K562 (cell line): ENCODE measurements around the gene PRSS38. TPM values are rescaled to one million over a fixed set of nuclear protein-coding genes. Genes with fewer than 3 reads are reported as not detected.
A peak's percentile ranks its signal among the peaks of the same experiment; 100 is the strongest.

Experiments used
- ATAC-seq: fragments of 200-7000 bp; cut with Tn5 transposase; 3 replicates; pipeline ENCODE4 v1.9.1; 2020; ENCODE audit warnings: moderate library complexity
- BruUV-seq: library from RNA; stranded (reverse); fragments of 400-500 nt; replicated peaks from 2 replicates; lab custom pipeline; 2021; lab: Mats Ljungman, UMichigan
- CTCF ChIA-PET: fragments of 300-600 bp; formaldehyde crosslinking; extraction: SDS; loops from one replicate; lab custom pipeline; 2021; ENCODE audit warnings: low intra/inter-chr PET ratio; lab: Yijun Ruan, JAX
- POLR2A ChIA-PET: fragments of 300-600, 350-650 bp; sonication (Branson Sonifier 250); formaldehyde crosslinking; extraction: SDS; loops from one replicate; lab custom pipeline; 2021; ENCODE audit warnings: antibody characterized with exemption, inconsistent platforms; lab: Yijun Ruan, JAX
- DNase-seq, 4 experiments: peaks; one replicate each; pipeline versions ENCODE4 v3.0.0 to v3.0.0-alpha.2; 2011 to 2018; ENCODE audit warnings: low spot score in 3 of 4, mixed read lengths in 3 of 4; ENCODE audit errors: extremely low read depth in 1 of 4
- FAIRE-seq: peaks from 2 replicates; lab custom pipeline; 2011; peaks lifted over from hg19 to GRCh38; lab: Jason Lieb, UNC
- H2AFZ ChIP-seq: 2 replicates; pipeline ENCODE4 v1.6.0; 2011; ENCODE audit warnings: low read depth, low read length, control low read depth, inconsistent platforms
- H3K27ac ChIP-seq: fragments of 200-600 bp; 3 replicates; pipeline ENCODE4 v1.8.0; 2011; ENCODE audit warnings: low read depth, mild to moderate bottlenecking, control low read depth, inconsistent platforms, low read length, moderate library complexity, mixed read lengths; ENCODE audit errors: extremely low read depth
- H3K27me3 ChIP-seq, 2 experiments: fragments of 300-600 bp in 1 of 2; 2 replicates in 1 of 2; 3 replicates in 1 of 2; pipeline versions ENCODE4 v1.6.0 to v1.8.0; 2011; ENCODE audit warnings: inconsistent platforms in 2 of 2, low read length in 2 of 2, mild to moderate bottlenecking in 1 of 2, mixed read lengths in 1 of 2, moderate library complexity in 1 of 2; ENCODE audit not compliant: control insufficient read depth in 2 of 2, insufficient read depth in 2 of 2
- H3K36me3 ChIP-seq: fragments of 300-600 bp; 3 replicates; pipeline ENCODE4 v1.8.0; 2011; ENCODE audit warnings: mild to moderate bottlenecking, low read length, inconsistent platforms; ENCODE audit not compliant: control insufficient read depth, insufficient read depth
- H3K4me1 ChIP-seq, 2 experiments: fragments of 200-600 bp in 1 of 2; replicated peaks in 1 of 2; 2 replicates in 1 of 2; 3 replicates in 1 of 2; pipeline versions ENCODE4 v1.5.1 to v1.8.0; 2011; ENCODE audit warnings: inconsistent platforms in 2 of 2, low read length in 2 of 2, mild to moderate bottlenecking in 1 of 2, mixed read lengths in 1 of 2, moderate library complexity in 1 of 2; ENCODE audit not compliant: control insufficient read depth in 2 of 2, insufficient read depth in 2 of 2
- H3K4me2 ChIP-seq: 2 replicates; pipeline ENCODE4 v1.6.1; 2011; ENCODE audit warnings: low read length, control low read depth, inconsistent platforms, mixed read lengths; ENCODE audit not compliant: insufficient read depth
- H3K4me3 ChIP-seq: fragments of 200-600 bp; sonication (generic), shearing (Covaris generic); 2 replicates; pipeline ENCODE4 v1.5.1; 2016; ENCODE audit warnings: control low read depth, inconsistent platforms
- H3K79me2 ChIP-seq: fragments of 200-600 bp; 3 replicates; pipeline ENCODE4 v1.8.0; 2011; ENCODE audit warnings: low read length, inconsistent platforms; ENCODE audit not compliant: control insufficient read depth, insufficient read depth
- H3K9ac ChIP-seq, 2 experiments: 2 replicates each; pipeline versions ENCODE4 v1.6.0 to v1.6.1; 2011; ENCODE audit warnings: low read depth in 2 of 2, low read length in 2 of 2, control low read depth in 1 of 2, inconsistent platforms in 1 of 2, mild to moderate bottlenecking in 1 of 2, mixed read lengths in 1 of 2; ENCODE audit not compliant: insufficient read depth in 1 of 2
- H3K9me1 ChIP-seq: one replicate; pipeline ENCODE4 v1.6.0; 2011; ENCODE audit warnings: inconsistent platforms, mild to moderate bottlenecking, low read length, moderate library complexity; ENCODE audit not compliant: control insufficient read depth, insufficient read depth
- H3K9me3 ChIP-seq: replicated peaks from 2 replicates; pipeline ENCODE4 v1.5.1; 2011; ENCODE audit warnings: low read depth, low read length, inconsistent platforms; ENCODE audit not compliant: control insufficient read depth, insufficient read depth
- H4K20me1 ChIP-seq: replicated peaks from 2 replicates; pipeline ENCODE4 v1.6.1; 2011; ENCODE audit warnings: low read length, inconsistent platforms, mixed read lengths; ENCODE audit not compliant: control insufficient read depth, insufficient read depth
- CEBPG ChIP-seq, 3 experiments: fragments of 200-800 bp in 1 of 3; sonication (Bioruptor generic) in 1 of 3; sonication (generic) in 1 of 3; formaldehyde crosslinking in 1 of 3; IDR thresholded peaks in 2 of 3; conservative IDR thresholded peaks in 1 of 3; 2 replicates each; pipeline versions ENCODE4 v1.6.1 to v1.8.0; 2016 to 2022; ENCODE audit warnings: missing compliant biosample characterization in 2 of 3, missing genetic modification characterization in 2 of 3, mild to moderate bottlenecking in 1 of 3, missing genetic modification reagents in 1 of 3
- NCOA4 ChIP-seq: fragments of 450-650 bp; IDR thresholded peaks from 2 replicates; pipeline ENCODE4 v1.6.1; 2018; ENCODE audit warnings: mild to moderate bottlenecking; ENCODE audit not compliant: partially characterized antibody
- TCF15 ChIP-seq: fragments of 250-450 bp; sonication (Bioruptor Pico); IDR thresholded peaks from 2 replicates; pipeline ENCODE4 v1.8.0; 2022; ENCODE audit warnings: moderate library complexity, mild to moderate bottlenecking, inconsistent platforms
- TRIM24 ChIP-seq, 2 experiments: fragments of 450-650 bp; IDR thresholded peaks; 2 replicates each; pipeline ENCODE4 v1.6.1; 2016
- ZNF830 ChIP-seq: fragments of 250-450 bp; sonication (Bioruptor Pico); IDR thresholded peaks from 2 replicates; pipeline ENCODE4 v1.5.0; 2021; ENCODE audit warnings: mild to moderate bottlenecking
- WGBS: fragments of 100-300 bp; shearing (Covaris generic); methylation state at CpG from one replicate; pipeline ENCODE4 v1.1.6; 2016; ENCODE audit warnings: low coverage, mixed read lengths; ENCODE audit not compliant: insufficient coverage; ENCODE audit errors: missing lambda C conversion rate; 5-methylcytosine and 5-hydroxymethylcytosine counted together
- in situ Hi-C: fragments of 300-500 bp; cut with MboI; formaldehyde crosslinking; loops from 4 replicates; pipeline ENCODE4 v1.15.0; 2018; ENCODE audit warnings: inconsistent platforms, mixed read lengths
- intact Hi-C: fragments of 100-400 bp; cut with micrococcal nuclease; formaldehyde crosslinking; loops from 2 replicates; pipeline ENCODE4 v1.14.2; 2022
- polyA plus RNA-seq, 8 experiments: library from polyadenylated mRNA; depleted of rRNA in 4 of 8; stranded (reverse) in 5 of 8; unstranded in 3 of 8; fragments of >200 nt; fragmentation: Nextera tagmentation in 2 of 8; fragmentation: Illumina TruSeq in 1 of 8; extraction: Ambion mirVana in 2 of 8; extraction: Trizol in 1 of 8; gene quantifications; 2 replicates each; pipeline versions ENCODE4 v1.2.1 to v1.2.3, GENCODE V29; 2011 to 2014; ENCODE audit warnings: inconsistent platforms in 1 of 8, missing spikeins in 1 of 8
- total RNA-seq, 7 experiments: library from RNA; depleted of rRNA in 6 of 7; stranded (reverse); fragments of >200 nt in 6 of 7; fragmentation: Illumina TruSeq in 2 of 7; extraction: Trizol in 2 of 7; gene quantifications; 2 replicates each; pipeline versions ENCODE4 v1.2.1 to v1.2.3, GENCODE V29; 2011 to 2021; ENCODE audit warnings: low replicate concordance in 1 of 7
- TF ChIP-seq, protein P1 (sequence below): fragments of 450-650 bp; formaldehyde crosslinking; IDR thresholded peaks from 2 replicates; pipeline ENCODE4 v1.4.0; 2020; ENCODE audit warnings: mild to moderate bottlenecking

Gene PRSS38
- total and polyA plus RNA-seq, 9 of the 15 experiments (the other 6 are each of a cell fraction or from before 2014, with no cell fraction given) = 0.09 to 0.14 TPM; not detected in 7

DNA sequence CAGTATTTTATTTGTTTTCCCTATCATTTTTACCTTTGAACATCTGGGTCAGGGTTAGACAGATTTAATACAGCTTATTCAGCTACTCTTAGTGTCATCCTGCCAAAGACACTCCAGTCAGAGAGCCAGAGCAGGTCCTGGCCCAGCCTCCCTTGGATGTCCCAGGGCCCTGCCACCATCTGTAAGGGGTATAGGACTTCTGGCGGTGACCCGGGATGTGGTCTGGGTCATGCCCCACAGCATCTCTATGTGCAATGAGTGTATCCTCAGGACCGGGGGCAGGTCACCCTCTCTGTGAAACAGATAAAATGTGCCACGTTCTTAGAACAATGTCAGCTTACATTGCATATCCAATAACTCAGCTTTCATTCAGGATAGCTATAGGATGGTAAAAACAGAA lies 37.8 kb upstream of the PRSS38 start (continued):
- TF ChIP-seq NCOA4 (no peak), TRIM24 (IDR thresholded peaks at IDR 0.05) (no peak), TCF15 (CRISPR knock-in tag) (no peak)
- TF ChIP-seq, protein P1, sequence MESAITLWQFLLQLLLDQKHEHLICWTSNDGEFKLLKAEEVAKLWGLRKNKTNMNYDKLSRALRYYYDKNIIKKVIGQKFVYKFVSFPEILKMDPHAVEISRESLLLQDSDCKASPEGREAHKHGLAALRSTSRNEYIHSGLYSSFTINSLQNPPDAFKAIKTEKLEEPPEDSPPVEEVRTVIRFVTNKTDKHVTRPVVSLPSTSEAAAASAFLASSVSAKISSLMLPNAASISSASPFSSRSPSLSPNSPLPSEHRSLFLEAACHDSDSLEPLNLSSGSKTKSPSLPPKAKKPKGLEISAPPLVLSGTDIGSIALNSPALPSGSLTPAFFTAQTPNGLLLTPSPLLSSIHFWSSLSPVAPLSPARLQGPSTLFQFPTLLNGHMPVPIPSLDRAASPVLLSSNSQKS (CRISPR knock-in tag) = no peak

GRCh38 chr1:227778401-227778947 lies 37.0 kb upstream of the PRSS38 start:
- H3K9me3 ChIP-seq = no peaks in the 10 kb centered on the region
- H3K27ac ChIP-seq = no peak overlapping the region
- H4K20me1 ChIP-seq = peaks cover 9% of the 10 kb centered on the region; the same call in 1 of the 2 replicates
- peak overlapping the region in 1 of 2 experiments; percentile 70; a peak in 2 of 4 replicates for H3K9ac ChIP-seq
- TF ChIP-seq CEBPG (CRISPR knock-in tag; IDR thresholded peaks at IDR 0.05) = no peak
- no peak for TF ChIP-seq CEBPG (tag; conservative IDR thresholded peaks at IDR 0.05 in 1 of 2, IDR thresholded peaks at IDR 0.05 in 1 of 2)
- no peak for TF ChIP-seq ZNF830 (CRISPR knock-in tag)
- 69% methylated on average over 8 of the region's 8 CpGs for WGBS
- peaks cover 33% of the 10 kb centered on the region; the same call in 2 of the 3 replicates for H3K36me3 ChIP-seq
- H2AFZ ChIP-seq = no peak overlapping the region
- in situ Hi-C loops (no loop called here), intact Hi-C loops (no loop called here)
- POLR2A ChIA-PET = interaction anchor here (0.6 kb wide), 1 partner anchor 19 kb away, joined by 3 read pairs; no protein-coding TSS in a partner anchor
- H3K27me3 ChIP-seq = no peaks in the 10 kb centered on the region
- no peaks in the 10 kb centered on the region for H3K9me1 ChIP-seq
- BruUV-seq = no TSS peak
- CTCF ChIA-PET = no interaction called here
- no peak for FAIRE-seq
- no peak overlapping the region for H3K4me3 ChIP-seq
- no peak overlapping the region for H3K4me2 ChIP-seq
- DNase-seq = no peak
- H3K79me2 ChIP-seq = no peaks in the 10 kb centered on the region
- no peak for ATAC-seq
- peaks cover 0 to 11% of the 10 kb centered on the region in 2 experiments; a peak in 1 of 5 replicates for H3K4me1 ChIP-seq
